Heart left ventricle (tissue), 13 donors: ENCODE results near the gene CAMK2D.

ENCODE experiments used
- CTCF ChIP-seq, 12 donors: fragments of 200-600 bp; sonication (generic) in 4 of 12; IDR thresholded peaks; one replicate each; pipeline versions ENCODE4 v1.5.0 to v1.8.0; 2018 to 2022; ENCODE audit warnings: antibody characterized with exemption in 12 of 12, mild to moderate bottlenecking in 5 of 12
- POLR2A ChIP-seq, 2 donors: fragments of 450-650 bp; IDR thresholded peaks; one replicate each; pipeline ENCODE4 v1.6.1; 2017; ENCODE audit warnings: antibody characterized with exemption in 2 of 2, mild to moderate bottlenecking in 2 of 2, moderate library complexity in 2 of 2
- donor health status: ischemic (EF 13 %, LVEDD 7.1; RV severe dilation, severe dysfunction).
- donor health status: DM: no; HTN: yes; CAD: no.
- donor health status: DM: no; HTN: no; CAD: no.
- donor health status: ischemic (EF 25% LVEDD 6.9; RV normal size, moderate dysfunction).
- donor health status: ischemic (EF 25% LVEDD 5.7; RV mildly dilated, moderate dysfunction).
- donor health status: ischemic (EF 35%, LVEDD 5.7; RV mildly dilated, moderate dysfunction).
- donor health status: nonischemic (EF 11% LVEDD 7.7; RV severe dilation, severe dysfunction).
- donor health status: DM: yes; HTN: yes; CAD: no.
- donor health status: PGD.
- donor health status: ischemic (EF 29% LVEDD 5.4; RV normal size, mild dysfunction).
- donor health status: nonischemic (EF 23%, LVEDD 6.1; RV moderate dilation, normal function).

DNA sequence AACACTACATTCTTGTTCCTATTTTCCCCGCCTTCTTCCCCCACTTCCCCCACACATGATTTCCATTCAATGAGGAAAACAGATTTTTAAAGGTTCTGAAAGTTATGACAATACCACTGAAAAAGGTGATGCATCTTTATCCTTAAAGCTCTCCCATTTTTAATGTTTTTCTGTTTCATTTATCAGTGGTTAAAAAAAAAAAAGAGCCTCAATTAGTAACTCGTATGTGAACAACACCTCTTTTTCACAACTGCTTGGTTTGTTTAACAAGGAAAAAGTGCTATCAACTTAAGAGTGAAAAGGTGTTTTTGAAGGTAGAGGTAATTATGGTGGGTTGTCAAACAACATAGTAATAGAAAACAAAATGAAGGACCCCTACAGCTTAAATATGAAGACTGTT, 8.2 kb upstream of the CAMK2D start:
- no peak for TF ChIP-seq CTCF (IDR thresholded peaks at IDR 0.05)
- no peak for TF ChIP-seq POLR2A (IDR thresholded peaks at IDR 0.05)
